ENCODE measurements around the gene SUCLA2.
"Not testable (repeated sequence)": the region's sequence is repeated elsewhere in the genome, so short reads cannot be mapped to it uniquely, and the experiment has no call there.

Gene SUCLA2

DNA sequence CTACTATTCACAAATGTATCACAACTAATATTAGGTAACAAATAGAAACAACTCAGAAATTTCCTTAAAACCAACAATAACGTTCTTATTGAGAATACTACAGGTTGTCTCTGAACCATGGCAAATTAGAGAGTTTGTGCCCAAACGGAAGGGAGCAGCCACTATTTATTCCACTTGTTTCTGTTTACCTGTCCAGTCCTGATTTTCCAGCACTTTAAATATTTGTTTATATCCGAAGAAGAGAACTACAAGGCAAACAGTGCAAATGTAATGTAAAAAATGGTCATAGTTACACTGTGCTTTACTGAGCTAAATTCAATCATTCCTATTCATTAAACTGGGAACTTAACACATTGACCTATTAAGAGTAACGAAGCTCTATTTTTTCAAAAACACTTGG lies 9.2 kb downstream of the SUCLA2 start:
- no peak for DNase-seq (ENCODE audit: low read depth in 2 of 2)

GRCh38 chr13:47990920-47991466 lies 10.1 kb downstream of the SUCLA2 start:
- DNase-seq (ENCODE audit: low read depth in 2 of 2): no peak

DNA sequence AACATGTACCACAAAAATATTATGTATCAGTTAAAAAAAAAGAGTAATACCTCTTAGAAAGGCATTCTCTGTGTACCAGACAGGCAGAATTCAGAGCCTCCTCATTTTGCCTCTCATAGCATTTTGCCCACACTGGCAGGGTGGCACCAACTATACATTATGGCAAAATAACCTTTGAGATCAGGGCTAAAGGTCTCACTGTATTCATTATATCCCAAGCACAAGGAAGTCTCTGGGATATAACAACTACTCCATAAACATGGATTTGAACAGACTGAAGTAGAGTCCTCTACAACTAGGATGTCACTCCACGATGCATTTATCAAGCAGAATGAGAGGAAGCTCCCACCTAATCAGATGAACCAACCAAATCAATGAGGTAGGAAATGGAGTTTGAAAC lies 10.6 kb downstream of the SUCLA2 start:
- no peak for DNase-seq (ENCODE audit: low read depth in 2 of 2)

DNA sequence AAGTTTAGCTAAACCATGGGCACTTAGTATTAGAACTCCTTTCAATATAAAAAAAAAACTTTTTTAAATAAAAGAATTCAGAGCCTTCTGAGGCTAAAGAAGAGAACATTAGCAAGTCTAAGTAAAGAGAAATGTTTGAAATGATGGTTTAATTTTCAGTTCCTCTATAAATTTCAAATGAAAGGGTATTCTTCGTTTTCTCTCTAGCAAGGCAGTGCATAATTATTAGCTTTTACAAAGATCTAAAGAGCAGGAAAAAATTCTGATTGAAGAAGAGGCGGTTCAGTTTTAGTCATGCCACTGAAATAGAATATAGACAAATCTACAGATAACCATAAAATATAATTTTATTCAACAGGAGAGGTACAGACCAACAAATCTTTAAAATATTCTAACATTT lies 18.0 kb downstream of the SUCLA2 start:
- no peak for DNase-seq (ENCODE audit: low read depth in 2 of 2)

GRCh38 chr13:47976325-47976724 lies 24.7 kb downstream of the SUCLA2 start:
- DNase-seq (ENCODE audit: low read depth in 2 of 2): no peak

DNA sequence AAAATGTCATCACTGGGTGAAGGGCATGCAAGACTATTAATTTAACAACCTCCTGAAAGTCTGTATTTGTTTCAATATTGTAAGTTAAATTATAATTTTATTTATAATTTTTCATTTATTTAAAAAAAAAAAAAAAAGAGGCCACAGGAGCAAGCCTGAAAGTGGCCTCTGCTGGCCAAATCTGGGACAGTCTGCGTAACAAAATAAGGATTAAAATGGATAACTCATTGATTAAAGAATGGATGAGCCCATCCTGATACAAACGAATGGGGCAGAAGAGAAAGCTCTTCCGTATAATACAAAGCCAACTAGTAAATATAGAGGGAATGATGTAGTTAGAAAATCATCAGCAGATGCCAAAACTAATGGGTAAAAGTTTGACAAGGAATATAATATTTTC lies 36.2 kb downstream of the SUCLA2 start:
- DNase-seq (ENCODE audit: low read depth in 2 of 2): no peak

GRCh38 chr13:47962237-47962636 lies 38.8 kb downstream of the SUCLA2 start:
- no peak for DNase-seq (ENCODE audit: low read depth in 2 of 2)

- DNase-seq (ENCODE audit: low read depth in 2 of 2): no peak
Measured at GRCh38 chr13:47959468-47960247, 41.4 kb downstream of the SUCLA2 start.

DNA sequence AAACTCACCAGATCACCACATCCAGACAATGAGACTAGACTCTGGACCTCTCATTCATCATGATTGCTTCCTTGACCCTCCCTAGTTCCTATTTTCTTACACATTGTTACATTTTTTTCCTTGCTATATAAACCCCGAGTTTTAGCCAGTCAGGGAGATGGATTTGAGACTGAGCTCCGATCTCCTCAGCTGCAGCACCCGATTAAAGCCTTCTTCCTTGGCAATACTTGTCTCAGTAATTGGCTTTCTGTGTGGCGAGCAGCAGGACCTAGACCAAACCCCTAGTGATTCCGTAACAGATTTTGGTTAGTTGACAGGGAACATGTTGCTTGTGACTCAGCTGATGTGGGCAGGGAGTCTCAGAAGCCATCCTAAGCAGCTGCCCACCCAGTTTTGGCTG lies 44.0 kb downstream of the SUCLA2 start:
- DNase-seq (ENCODE audit: low read depth in 2 of 2): no peak

DNA sequence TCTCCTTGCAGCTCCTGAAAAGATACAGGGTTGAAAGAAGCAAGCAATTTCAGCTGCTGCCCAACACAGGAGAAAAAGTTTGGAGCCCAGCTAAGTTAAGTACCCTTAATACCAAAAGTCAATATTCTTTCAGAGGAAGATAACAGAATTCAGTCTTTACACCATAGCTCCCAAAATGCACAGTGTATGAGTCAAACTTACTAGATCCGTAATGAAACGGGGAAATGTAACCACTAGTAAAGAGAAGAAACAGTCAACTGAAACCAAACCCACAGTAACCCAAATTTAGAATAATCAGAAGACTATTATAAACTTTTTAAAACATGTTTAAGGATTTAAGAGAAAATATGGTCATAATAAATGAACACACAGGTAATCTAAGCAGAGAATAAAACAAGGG lies 45.2 kb downstream of the SUCLA2 start:
- DNase-seq (ENCODE audit: low read depth in 2 of 2): no peak

- no peak for DNase-seq (ENCODE audit: low read depth in 2 of 2)
Measured at GRCh38 chr13:47949799-47950198, 51.3 kb downstream of the SUCLA2 start.

GRCh38 chr13:47945738-47946137 lies 55.3 kb downstream of the SUCLA2 start:
- DNase-seq (ENCODE audit: low read depth in 2 of 2): no peak

DNA sequence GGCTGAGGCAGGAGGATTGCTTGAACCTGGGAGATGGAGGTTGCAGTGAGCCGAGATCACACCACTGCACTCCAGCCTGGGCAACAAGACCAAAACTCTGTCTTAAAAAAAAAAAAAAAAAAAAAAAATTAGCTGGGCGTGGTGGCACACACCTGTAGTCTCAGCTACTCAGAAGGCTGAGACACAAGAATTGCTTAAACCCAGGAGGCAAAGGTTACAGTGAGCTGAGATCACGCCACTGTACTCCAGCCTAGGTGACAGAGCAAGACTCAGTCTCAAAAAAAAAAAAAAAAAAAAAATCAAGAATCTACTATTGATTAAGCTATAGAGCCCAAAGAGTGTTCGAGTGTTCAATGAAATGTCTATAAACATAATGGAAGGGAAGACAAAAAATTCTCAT lies 55.9 kb downstream of the SUCLA2 start:
- not testable (repeated sequence) for DNase-seq (ENCODE audit: low read depth in 2 of 2)

DNA sequence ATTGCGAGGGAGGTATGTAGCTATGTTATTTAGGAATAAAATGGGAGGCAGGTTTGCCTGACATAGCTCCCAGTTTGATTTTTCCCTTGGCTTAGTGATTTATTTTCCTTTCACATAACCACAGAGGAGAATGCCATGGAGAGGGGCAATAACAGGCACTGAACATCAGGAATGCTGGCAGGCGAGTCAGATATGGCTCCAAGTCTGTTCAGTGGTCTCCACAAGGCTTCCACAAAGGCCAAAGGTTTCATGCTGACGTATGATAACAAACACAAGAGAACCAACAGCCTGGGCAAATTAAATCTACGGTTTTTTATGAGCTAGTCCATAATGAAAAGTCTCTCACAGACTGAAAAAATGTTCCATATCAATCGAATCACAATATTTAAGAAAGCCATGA lies 66.7 kb downstream of the SUCLA2 start:
- no peak for DNase-seq (ENCODE audit: low read depth in 2 of 2)

- DNase-seq (ENCODE audit: low read depth in 2 of 2): no peak
Measured at GRCh38 chr13:47932950-47933923, 67.8 kb downstream of the SUCLA2 start.

- no peak for DNase-seq (ENCODE audit: low read depth in 2 of 2)
Measured at GRCh38 chr13:47930649-47931165, 70.4 kb downstream of the SUCLA2 start.

DNA sequence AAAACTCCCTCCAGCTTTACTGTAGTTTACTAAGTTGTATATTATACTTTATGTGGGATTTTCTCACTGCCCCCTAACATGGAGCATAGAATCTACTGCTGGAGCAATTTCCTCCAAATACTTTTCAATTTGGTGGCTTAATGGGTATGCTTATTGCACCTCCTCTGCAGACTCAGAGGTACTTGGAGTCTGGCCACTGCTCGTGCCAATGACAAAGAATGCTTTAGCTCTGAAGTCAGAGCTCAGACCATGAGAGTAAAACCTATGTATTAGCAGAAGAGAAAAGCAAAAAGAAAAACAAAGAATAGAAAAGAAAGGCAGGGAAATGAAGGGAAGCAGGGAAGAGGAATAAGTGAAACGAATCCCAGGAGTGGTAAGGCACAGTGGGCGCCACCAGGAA lies 71.9 kb downstream of the SUCLA2 start:
- DNase-seq (ENCODE audit: low read depth in 2 of 2): no peak

GRCh38 chr13:47917022-47917574 lies 84.0 kb downstream of the SUCLA2 start:
- no peak for DNase-seq (ENCODE audit: low read depth in 2 of 2)

- no peak for DNase-seq (ENCODE audit: low read depth in 2 of 2)
Measured at GRCh38 chr13:47908197-47908902, 92.7 kb downstream of the SUCLA2 start.

GRCh38 chr13:47904891-47905290 lies 96.2 kb downstream of the SUCLA2 start:
- DNase-seq (ENCODE audit: low read depth in 2 of 2): no peak

DNA sequence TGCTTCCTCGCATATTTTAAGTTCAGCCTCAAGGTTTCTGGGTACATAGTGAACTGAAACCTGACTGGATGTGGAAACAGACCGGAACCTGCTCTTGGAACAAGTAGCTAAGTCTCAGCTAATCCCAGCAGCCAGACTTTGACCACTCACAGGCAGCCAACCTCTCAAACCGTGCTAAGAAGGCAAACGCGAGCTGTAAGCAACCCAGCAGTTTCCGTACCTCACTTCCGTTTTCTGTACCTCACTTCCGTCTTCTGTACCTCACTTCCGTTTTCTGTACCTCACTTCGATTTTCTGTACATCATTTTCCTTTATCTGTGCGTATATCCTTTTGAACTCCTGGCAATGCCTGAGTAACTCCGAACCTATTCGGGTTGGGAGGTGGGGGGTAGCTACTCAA lies 96.8 kb downstream of the SUCLA2 start:
- DNase-seq (ENCODE audit: low read depth in 2 of 2): no peak

All from stimulated activated CD8-positive, alpha-beta memory T cell treated with anti-CD3 and anti-CD28 coated beads, Interleukin-15, amount 100 ng/mL, for 48 hours (primary cell).